Measurements from ENCODE around the gene MLLT6.
"Not testable (repeated sequence)": the region's sequence is repeated elsewhere in the genome, so short reads cannot be mapped to it uniquely, and the experiment has no call there.

MLLT6 gene

GRCh38 chr17:38707678-38708351 is 2.7 kb downstream of the MLLT6 start:
- DNase-seq (ENCODE audit: low read depth) = no peak

GRCh38 chr17:38709104-38709820 is 4.2 kb downstream of the MLLT6 start:
- no peak for DNase-seq (ENCODE audit: low read depth)

- DNase-seq (ENCODE audit: low read depth) = no peak
These were observed 5.0 kb downstream of the MLLT6 start for GRCh38 chr17:38709864-38710603.

GRCh38 chr17:38710604-38710962 is 5.5 kb downstream of the MLLT6 start:
- DNase-seq (ENCODE audit: low read depth) = no peak

GRCh38 chr17:38710985-38711384 is 5.9 kb downstream of the MLLT6 start:
- DNase-seq (ENCODE audit: low read depth) = no peak

- no peak for DNase-seq (ENCODE audit: low read depth)
These were observed 6.9 kb downstream of the MLLT6 start for GRCh38 chr17:38711792-38712571.

GRCh38 chr17:38712593-38712992 is 7.5 kb downstream of the MLLT6 start:
- DNase-seq (ENCODE audit: low read depth) = no peak

- no peak for DNase-seq (ENCODE audit: low read depth)
These were observed 8.5 kb downstream of the MLLT6 start for GRCh38 chr17:38713456-38714075.

GRCh38 chr17:38715216-38715943 is 10.3 kb downstream of the MLLT6 start:
- DNase-seq (ENCODE audit: low read depth) = no peak

- DNase-seq (ENCODE audit: low read depth) = no peak
These were observed 11.4 kb downstream of the MLLT6 start for GRCh38 chr17:38716368-38717005.

- DNase-seq (ENCODE audit: low read depth) = no peak
These were observed 12.2 kb downstream of the MLLT6 start for GRCh38 chr17:38717139-38717745.

GRCh38 chr17:38719289-38719942 is 14.3 kb downstream of the MLLT6 start:
- no peak for DNase-seq (ENCODE audit: low read depth)

- no peak for DNase-seq (ENCODE audit: low read depth)
These were observed 15.0 kb downstream of the MLLT6 start for GRCh38 chr17:38719943-38720641.

- no peak for DNase-seq (ENCODE audit: low read depth)
These were observed 15.9 kb downstream of the MLLT6 start for GRCh38 chr17:38720941-38721340.

GRCh38 chr17:38721802-38722201 is 16.7 kb downstream of the MLLT6 start:
- no peak for DNase-seq (ENCODE audit: low read depth)

- DNase-seq (ENCODE audit: low read depth) = no peak
These were observed 19.4 kb downstream of the MLLT6 start for GRCh38 chr17:38724337-38724988.

- no peak for DNase-seq (ENCODE audit: low read depth)
These were observed 20.0 kb downstream of the MLLT6 start for GRCh38 chr17:38725066-38725465.

- not testable (repeated sequence) for DNase-seq (ENCODE audit: low read depth)
These were observed 21.1 kb downstream of the MLLT6 start for GRCh38 chr17:38726145-38726544.

GRCh38 chr17:38727736-38728135 is 22.7 kb downstream of the MLLT6 start:
- peak; percentile 63 for DNase-seq (ENCODE audit: low read depth)
